Effector memory CD8-positive, alpha-beta T cell (primary cell): ENCODE measurements around the gene PRKN.

ENCODE experiments used
- ATAC-seq: fragments of 150-1000 bp; cut with Tn5 transposase; replicated peaks from 2 replicates; pipeline ENCODE4 v1.10.0; 2021; ENCODE audit warnings: mild to moderate bottlenecking, moderate library complexity
- DNase-seq, 3 experiments: peaks; one replicate each; pipeline ENCODE4 v3.0.0; 2021
- H3K27ac Mint-ChIP-seq, 2 donors: one replicate each; pipeline ENCODE4 v1.8.0; 2022; ENCODE audit warnings: mild to moderate bottlenecking in 2 of 2, mixed read lengths in 2 of 2, moderate library complexity in 2 of 2
- H3K27me3 Mint-ChIP-seq, 2 donors: one replicate each; pipeline ENCODE4 v1.8.0; 2022; ENCODE audit warnings: mixed read lengths in 2 of 2
- H3K36me3 Mint-ChIP-seq: one replicate; pipeline ENCODE4 v1.8.0; 2022; ENCODE audit warnings: mild to moderate bottlenecking, moderate library complexity, mixed read lengths; ENCODE audit not compliant: insufficient read depth
- H3K4me1 Mint-ChIP-seq, 2 donors: one replicate each; pipeline ENCODE4 v1.8.0; 2022; ENCODE audit warnings: low read depth in 2 of 2, mixed read lengths in 2 of 2
- H3K4me3 Mint-ChIP-seq, 2 donors: one replicate each; pipeline ENCODE4 v1.8.0; 2022; ENCODE audit warnings: mild to moderate bottlenecking in 2 of 2, mixed read lengths in 2 of 2, moderate library complexity in 2 of 2
- H3K9me3 Mint-ChIP-seq, 2 donors: one replicate each; pipeline ENCODE4 v1.8.0; 2022; ENCODE audit warnings: mixed read lengths in 2 of 2

PRKN gene

DNA sequence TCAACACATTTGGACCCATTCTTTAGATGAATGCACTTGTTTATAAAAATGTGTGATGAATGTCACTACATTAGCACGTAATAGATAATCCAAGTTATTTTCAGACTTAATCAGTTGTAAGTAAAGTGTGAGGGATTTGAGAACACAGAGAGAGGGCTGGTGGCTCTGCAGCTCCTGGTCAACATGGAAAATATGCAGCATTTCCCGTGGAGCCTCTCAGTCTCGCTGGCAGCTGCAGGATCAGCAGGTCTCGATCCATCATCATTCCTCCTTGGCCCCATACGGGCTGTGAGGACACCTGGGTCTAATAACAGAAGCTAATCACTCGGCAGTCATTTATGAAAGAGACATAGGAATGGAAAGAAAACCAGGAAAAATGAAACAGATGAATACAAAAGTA, 390.2 kb downstream of the PRKN start:
- H3K4me3 Mint-ChIP-seq, result no peak overlapping the region
- ATAC-seq (no peak), DNase-seq (no peak)
- H3K27ac Mint-ChIP-seq, result no peak overlapping the region
- H3K4me1 Mint-ChIP-seq, result no peaks in the 10 kb centered on the region
- no peaks in the 10 kb centered on the region for H3K27me3 Mint-ChIP-seq
- peaks cover 3 to 4% of the 10 kb centered on the region in 2 donors for H3K9me3 Mint-ChIP-seq
- H3K36me3 Mint-ChIP-seq, result peaks cover 2% of the 10 kb centered on the region

DNA sequence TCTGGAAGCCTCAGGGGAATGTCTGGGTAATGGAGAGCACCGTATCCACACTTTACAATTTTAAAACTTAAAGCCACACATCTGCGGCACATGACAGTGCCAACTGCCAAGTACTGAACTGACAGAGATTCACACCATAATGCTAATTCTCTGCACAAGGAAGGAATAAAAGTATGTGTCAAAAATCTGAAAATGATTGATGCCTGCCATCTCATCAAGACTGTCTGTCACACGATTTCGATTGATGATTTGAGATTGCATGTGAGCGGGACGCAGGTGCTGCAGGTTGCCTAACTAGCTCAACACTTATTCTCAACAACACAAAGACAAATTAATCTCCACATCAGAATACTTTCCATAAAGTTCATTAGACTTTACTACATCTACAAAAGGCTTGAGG, 391.2 kb downstream of the PRKN start:
- no peaks in the 10 kb centered on the region for H3K4me1 Mint-ChIP-seq
- H3K27ac Mint-ChIP-seq, result no peak overlapping the region
- H3K4me3 Mint-ChIP-seq, result no peak overlapping the region
- ATAC-seq (no peak), DNase-seq (no peak)
- peaks cover 7 to 11% of the 10 kb centered on the region in 2 donors for H3K9me3 Mint-ChIP-seq
- H3K36me3 Mint-ChIP-seq, result peaks cover 3% of the 10 kb centered on the region
- no peaks in the 10 kb centered on the region for H3K27me3 Mint-ChIP-seq

DNA sequence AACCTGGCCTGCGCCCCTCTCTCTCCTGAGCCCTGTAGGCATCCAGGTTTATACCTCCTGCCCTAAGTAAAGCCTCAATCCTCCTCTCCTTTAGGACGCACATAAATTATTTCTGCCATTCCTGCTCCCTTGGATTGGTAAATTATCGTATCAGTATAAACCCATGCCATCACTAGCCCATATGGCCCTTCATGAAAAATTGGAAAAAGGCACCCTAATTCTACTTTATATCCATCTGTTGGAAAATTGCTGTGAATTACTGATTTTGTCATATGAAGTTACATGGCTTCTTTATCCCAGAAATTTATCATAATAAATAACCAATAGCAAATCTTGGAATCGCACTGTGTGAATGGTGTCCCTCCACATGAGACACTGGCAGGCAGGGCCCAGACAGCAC, 395.2 kb downstream of the PRKN start:
- Mint-ChIP-seq H3K27ac (no peak overlapping the region), H3K4me1 (no peaks in the 10 kb centered on the region), H3K4me3 (no peak overlapping the region), H3K9me3 (peaks cover 9 to 15% of the 10 kb centered on the region in 2 donors), H3K36me3 (peaks cover 3% of the 10 kb centered on the region), H3K27me3 (no peaks in the 10 kb centered on the region)
- DNase-seq (no peak), ATAC-seq (no peak)

DNA sequence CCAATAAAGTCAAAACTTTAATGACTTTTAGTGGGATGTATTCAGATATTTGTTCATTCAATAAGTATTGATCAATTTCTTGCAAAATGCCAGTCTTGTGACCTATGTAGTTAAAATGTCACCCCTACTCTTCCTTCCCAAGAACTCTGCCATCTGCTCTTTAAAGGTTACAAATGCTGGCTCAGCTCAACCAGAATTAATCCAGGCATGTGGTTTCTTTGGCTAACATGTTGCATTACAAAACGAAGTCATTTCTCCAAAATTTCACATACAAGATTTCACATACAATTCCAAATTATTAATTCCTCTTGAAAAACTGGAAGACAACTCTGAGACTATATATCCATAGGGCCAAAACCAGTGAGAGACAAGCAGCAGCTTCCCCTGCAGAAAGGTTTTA, 395.7 kb downstream of the PRKN start:
- no peak overlapping the region for H3K27ac Mint-ChIP-seq
- H3K9me3 Mint-ChIP-seq, result peaks cover 9 to 15% of the 10 kb centered on the region in 2 donors
- H3K4me1 Mint-ChIP-seq, result no peaks in the 10 kb centered on the region
- DNase-seq, result no peak
- H3K4me3 Mint-ChIP-seq, result no peak overlapping the region
- peaks cover 3% of the 10 kb centered on the region for H3K36me3 Mint-ChIP-seq
- H3K27me3 Mint-ChIP-seq, result no peaks in the 10 kb centered on the region
- ATAC-seq, result no peak

DNA sequence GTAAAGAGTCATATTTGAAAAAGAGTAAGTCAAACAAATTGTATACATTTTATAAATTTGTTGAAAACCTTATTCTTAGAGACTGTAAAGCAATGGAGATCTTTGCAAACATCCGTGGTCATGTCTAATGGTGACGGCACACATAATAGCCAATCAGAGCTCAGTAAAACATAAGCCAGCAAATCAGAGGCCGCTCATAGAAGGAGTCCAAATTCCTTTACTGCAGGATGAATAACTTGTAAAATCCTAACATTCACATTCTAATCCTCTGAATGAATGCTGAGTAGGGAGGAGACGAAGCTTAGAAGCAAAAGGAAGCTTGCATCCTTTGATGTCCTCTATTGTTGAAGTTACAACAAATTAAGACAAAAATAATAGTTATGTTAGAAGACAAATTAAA, 401.7 kb downstream of the PRKN start:
- no peaks in the 10 kb centered on the region for H3K36me3 Mint-ChIP-seq
- DNase-seq, result no peak
- H3K9me3 Mint-ChIP-seq, result peaks cover 0 to 2% of the 10 kb centered on the region in 2 donors
- H3K4me1 Mint-ChIP-seq, result no peaks in the 10 kb centered on the region
- H3K27ac Mint-ChIP-seq, result no peak overlapping the region
- no peak for ATAC-seq
- no peaks in the 10 kb centered on the region for H3K27me3 Mint-ChIP-seq
- H3K4me3 Mint-ChIP-seq, result no peak overlapping the region

DNA sequence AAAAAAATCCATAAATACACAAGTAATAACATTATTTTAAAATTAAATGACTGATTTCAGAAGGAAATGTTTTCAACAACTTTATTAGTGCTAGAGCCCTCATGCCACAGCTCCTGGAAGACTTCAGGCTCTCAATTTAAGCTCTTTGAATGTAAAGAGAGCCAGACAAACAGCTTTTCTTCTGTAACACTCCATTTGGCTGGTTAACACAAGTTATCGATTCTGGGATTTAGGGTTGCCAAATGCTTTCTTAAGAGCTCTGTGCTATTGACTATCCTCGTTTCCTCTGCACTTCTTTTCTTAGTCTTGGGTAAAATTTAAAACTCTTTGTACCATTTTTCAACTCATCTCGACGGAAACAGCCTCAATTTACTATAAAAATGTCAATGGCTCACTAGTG, 402.5 kb downstream of the PRKN start:
- ATAC-seq (no peak), DNase-seq (no peak)
- no peaks in the 10 kb centered on the region for H3K36me3 Mint-ChIP-seq
- H3K27me3 Mint-ChIP-seq, result no peaks in the 10 kb centered on the region
- H3K4me1 Mint-ChIP-seq, result no peaks in the 10 kb centered on the region
- H3K27ac Mint-ChIP-seq, result no peak overlapping the region
- H3K4me3 Mint-ChIP-seq, result no peak overlapping the region
- peaks cover 0 to 2% of the 10 kb centered on the region in 2 donors for H3K9me3 Mint-ChIP-seq

DNA sequence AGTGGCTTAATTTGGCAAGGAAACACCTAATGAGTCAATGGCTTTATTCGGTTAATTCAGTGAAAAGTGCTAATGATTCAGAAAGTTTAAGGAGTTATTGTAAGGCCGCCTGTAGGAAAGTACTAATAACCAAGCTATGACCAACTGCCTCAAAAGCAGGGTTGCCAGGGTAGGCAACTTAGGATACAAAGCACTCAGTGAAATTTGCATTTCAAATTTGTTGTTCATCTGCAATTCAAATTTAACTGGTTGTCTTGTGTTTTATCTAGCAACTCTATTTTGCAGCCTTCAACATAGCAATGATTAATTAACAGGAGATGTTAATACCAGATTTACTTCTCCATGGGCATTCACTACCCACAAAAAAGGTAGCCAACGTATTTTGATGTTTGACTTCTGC, 412.3 kb downstream of the PRKN start:
- Mint-ChIP-seq H3K4me3 (no peak overlapping the region), H3K36me3 (no peaks in the 10 kb centered on the region), H3K9me3 (peaks cover 6% of the 10 kb centered on the region in 2 donors), H3K27ac (no peak overlapping the region), H3K27me3 (no peaks in the 10 kb centered on the region), H3K4me1 (no peaks in the 10 kb centered on the region)
- ATAC-seq (no peak), DNase-seq (no peak)

DNA sequence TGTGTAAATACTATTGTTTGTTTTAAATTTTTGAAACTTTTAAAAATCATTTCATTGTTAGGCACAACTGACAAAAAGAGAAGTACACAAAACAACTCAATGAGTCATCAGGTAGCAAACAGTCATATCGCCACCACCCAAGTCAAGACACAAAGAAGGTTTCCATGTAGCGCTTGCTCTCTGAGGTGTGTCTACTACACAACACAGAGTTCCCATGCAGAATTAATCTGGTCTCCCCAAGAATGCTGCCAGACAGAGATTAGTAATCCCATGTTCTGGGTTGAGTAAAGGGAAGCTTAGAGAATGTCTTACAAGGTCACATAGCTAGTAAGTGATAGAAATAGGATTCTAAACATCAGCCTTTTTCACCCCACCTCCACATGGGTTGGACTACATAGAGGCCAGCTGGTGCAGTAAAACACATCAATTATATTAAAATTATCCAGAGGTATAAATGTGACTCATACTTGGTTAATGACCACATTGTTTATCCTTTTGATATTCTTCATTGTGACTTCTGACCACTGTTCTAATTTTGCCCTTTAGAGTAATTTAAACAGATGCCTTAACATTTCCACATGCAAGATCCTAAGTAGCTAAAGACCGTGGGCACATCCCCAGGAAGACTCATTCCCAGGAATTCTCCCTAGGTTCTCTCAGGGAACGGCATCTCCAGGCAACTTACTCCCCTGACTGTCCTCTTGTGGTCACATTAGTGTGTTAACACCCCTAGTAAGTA, 413.5 kb downstream of the PRKN start:
- Mint-ChIP-seq H3K36me3 (no peaks in the 10 kb centered on the region), H3K27ac (no peak overlapping the region), H3K4me3 (no peak overlapping the region), H3K4me1 (no peaks in the 10 kb centered on the region), H3K27me3 (no peaks in the 10 kb centered on the region), H3K9me3 (peaks cover 6% of the 10 kb centered on the region in 2 donors)
- DNase-seq (no peak), ATAC-seq (no peak)

DNA sequence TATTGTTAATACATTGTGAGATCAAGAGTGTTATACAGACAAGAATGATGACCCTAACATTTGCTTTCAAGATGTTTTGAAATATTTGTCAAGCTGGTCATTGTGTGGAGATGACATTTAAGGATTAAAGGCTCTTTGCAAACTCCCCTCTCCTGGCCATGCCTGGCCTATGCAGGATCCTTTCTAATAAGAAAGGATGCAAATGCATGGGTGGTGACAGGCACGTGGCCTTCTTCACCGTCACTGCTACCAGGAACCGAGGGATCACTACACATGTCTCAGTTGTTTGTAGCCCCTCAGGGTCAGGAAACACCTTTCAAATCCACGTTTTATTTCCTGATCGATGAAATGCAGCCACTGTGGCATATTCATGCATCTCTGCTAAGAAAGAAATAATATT, 419.7 kb downstream of the PRKN start:
- DNase-seq (no peak), ATAC-seq (no peak)
- no peaks in the 10 kb centered on the region for H3K27me3 Mint-ChIP-seq
- H3K36me3 Mint-ChIP-seq, result no peaks in the 10 kb centered on the region
- peaks cover 0 to 4% of the 10 kb centered on the region in 2 donors for H3K9me3 Mint-ChIP-seq
- H3K27ac Mint-ChIP-seq, result no peak overlapping the region
- no peak overlapping the region for H3K4me3 Mint-ChIP-seq
- H3K4me1 Mint-ChIP-seq, result no peaks in the 10 kb centered on the region

DNA sequence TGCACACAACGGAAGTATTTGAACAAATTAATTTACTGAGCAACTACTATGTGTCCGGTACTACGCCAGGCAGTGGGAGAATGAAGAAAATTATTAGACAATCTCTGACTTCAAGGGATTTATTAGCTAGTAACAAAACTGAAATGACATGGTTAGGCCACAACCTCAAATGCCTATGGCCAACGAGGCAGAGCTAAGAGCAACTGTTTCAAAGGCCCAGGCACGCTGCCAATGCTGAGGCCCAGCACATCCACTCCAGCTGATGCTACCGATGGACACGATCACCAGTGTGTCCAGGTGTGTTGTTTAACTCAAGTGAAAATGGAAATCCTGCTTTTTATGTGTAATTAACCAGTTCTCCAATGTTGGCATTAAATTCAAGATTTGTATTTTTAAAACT, 420.9 kb downstream of the PRKN start:
- Mint-ChIP-seq H3K4me1 (no peaks in the 10 kb centered on the region), H3K27ac (no peak overlapping the region), H3K4me3 (no peak overlapping the region), H3K36me3 (no peaks in the 10 kb centered on the region), H3K27me3 (no peaks in the 10 kb centered on the region), H3K9me3 (peaks cover 0 to 1% of the 10 kb centered on the region in 2 donors)
- no peak for DNase-seq
- no peak for ATAC-seq

DNA sequence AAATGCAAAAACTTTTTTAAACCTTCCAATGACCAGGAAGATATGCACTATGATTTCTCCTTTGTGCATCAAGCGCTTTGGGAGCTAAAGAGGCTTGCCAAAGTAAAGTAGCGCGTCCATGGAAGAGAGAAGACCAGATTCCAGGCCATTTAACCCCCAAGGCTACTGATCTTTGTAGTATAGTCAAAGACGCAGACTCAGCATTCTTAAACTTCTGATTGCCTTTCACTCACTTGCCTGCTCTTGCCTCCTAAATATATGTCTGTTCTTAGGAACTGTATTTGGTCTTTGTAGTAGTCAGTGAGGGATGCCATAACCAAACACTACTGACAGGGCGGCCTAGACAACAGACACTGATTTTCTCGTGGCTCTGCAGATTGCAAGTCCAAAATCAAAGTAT, 426.4 kb downstream of the PRKN start:
- Mint-ChIP-seq H3K36me3 (no peaks in the 10 kb centered on the region), H3K4me1 (peaks cover 0 to 2% of the 10 kb centered on the region in 2 donors), H3K27me3 (no peaks in the 10 kb centered on the region), H3K9me3 (no peaks in the 10 kb centered on the region), H3K27ac (no peak overlapping the region), H3K4me3 (no peak overlapping the region)
- ATAC-seq (no peak), DNase-seq (no peak)

DNA sequence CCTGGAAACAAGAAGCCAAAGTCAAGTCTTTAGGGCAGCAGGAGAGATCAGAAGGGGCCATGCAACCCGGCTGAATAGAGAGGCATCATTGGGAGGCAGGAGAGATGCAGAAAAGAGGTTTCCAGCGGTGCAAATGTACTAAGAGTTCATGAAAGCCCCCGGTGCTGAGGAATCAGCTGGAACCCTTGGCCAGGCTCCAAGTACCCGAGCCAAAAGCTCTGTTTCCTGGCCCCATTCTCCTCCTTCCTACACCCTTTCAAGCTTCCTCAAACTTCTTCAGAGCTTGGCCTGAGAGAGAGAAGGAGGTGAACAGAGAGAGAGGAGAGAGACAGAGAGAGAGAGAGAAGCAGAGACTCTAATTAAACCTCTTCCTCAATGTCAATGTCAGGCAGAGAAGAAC, 433.5 kb downstream of the PRKN start:
- H3K27ac Mint-ChIP-seq, result no peak overlapping the region
- no peaks in the 10 kb centered on the region for H3K27me3 Mint-ChIP-seq
- peaks cover 0 to 2% of the 10 kb centered on the region in 2 donors for H3K4me1 Mint-ChIP-seq
- H3K9me3 Mint-ChIP-seq, result peaks cover 0 to 8% of the 10 kb centered on the region in 2 donors
- no peaks in the 10 kb centered on the region for H3K36me3 Mint-ChIP-seq
- ATAC-seq, result no peak
- H3K4me3 Mint-ChIP-seq, result no peak overlapping the region
- no peak for DNase-seq

DNA sequence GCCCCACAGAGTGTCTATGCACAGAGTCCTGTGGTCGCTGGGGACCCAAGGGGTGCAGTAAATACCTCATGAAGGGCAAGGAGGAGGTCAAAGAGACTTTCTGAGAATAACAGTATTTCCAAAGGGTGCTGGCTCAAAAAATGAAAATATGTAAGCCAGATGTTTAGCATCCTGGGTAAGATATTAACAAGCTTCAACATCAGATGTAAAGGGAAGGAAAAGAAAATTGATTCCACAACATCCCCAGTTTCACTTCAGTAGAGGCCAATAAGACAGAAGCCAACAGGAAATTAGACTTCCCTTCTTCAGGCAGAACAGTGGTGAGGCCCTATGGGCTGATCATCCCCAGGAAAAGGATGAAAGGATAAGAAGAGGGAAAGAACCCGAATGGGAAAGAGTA, 434.7 kb downstream of the PRKN start:
- DNase-seq (no peak), ATAC-seq (no peak)
- Mint-ChIP-seq H3K4me1 (no peaks in the 10 kb centered on the region), H3K36me3 (no peaks in the 10 kb centered on the region), H3K9me3 (peaks cover 0 to 8% of the 10 kb centered on the region in 2 donors), H3K27me3 (no peaks in the 10 kb centered on the region), H3K27ac (no peak overlapping the region), H3K4me3 (no peak overlapping the region)

DNA sequence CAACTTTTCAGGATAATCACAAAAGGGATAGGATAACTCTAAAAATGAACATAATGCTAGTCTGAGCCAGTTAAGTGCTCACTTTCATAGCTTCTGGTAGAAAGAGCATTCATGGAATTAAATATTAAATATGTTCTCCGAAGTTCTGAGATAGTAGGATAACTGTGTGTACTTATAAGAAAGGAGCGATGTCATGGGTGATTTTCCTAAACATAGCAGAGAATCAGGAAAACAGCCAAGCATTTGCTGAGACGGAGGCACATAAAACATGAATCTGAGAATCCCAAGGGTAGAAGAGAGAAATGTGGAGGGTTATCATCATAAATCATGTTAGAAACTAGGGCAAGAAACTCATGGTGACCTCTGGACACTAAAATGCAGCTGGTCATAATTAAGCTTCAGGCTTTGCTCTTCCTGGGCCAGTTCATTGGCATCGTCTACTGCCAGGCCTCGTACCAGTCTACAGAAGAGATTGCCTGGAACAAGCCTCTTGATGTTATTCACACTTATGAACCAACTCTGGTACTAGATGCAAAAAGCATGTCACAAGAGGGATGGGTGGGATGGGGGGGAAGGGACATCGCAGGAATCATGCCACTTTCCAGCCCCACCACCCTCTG, 436.6 kb downstream of the PRKN start:
- H3K4me1 Mint-ChIP-seq, result no peaks in the 10 kb centered on the region
- no peak for DNase-seq
- H3K4me3 Mint-ChIP-seq, result no peak overlapping the region
- no peak for ATAC-seq
- H3K27ac Mint-ChIP-seq, result no peak overlapping the region
- peaks cover 0 to 8% of the 10 kb centered on the region in 2 donors for H3K9me3 Mint-ChIP-seq
- H3K36me3 Mint-ChIP-seq, result no peaks in the 10 kb centered on the region
- no peaks in the 10 kb centered on the region for H3K27me3 Mint-ChIP-seq
